ENCODE data around the gene ALDH1A1.

The ALDH1A1 gene

GRCh38 chr9:72896439-72896838, 56.4 kb downstream of the ALDH1A1 start:
- Histone ChIP-seq H3K36me3 (ENCODE audit: control insufficient read depth, insufficient read depth, low read length) (no peaks in the 10 kb centered on the region), H3K27me3 (replicated peaks; ENCODE audit: control insufficient read depth, insufficient read depth, low read length) (no peaks in the 10 kb centered on the region), H3K4me3 (replicated peaks; ENCODE audit: low read depth, low read length) (no peak overlapping the region)
- TF ChIP-seq CTCF (IDR thresholded peaks at IDR 0.05; ENCODE audit: insufficient read depth, low read length, poor library complexity, severe bottlenecking) = no peak
- DNase-seq (ENCODE audit: extremely low read depth, insufficient read length) = no peak

GRCh38 chr9:72895122-72895521, 57.7 kb downstream of the ALDH1A1 start:
- H3K4me3 ChIP-seq (replicated peaks; ENCODE audit: low read depth, low read length) = no peak overlapping the region
- no peak for TF ChIP-seq CTCF (IDR thresholded peaks at IDR 0.05; ENCODE audit: insufficient read depth, low read length, poor library complexity, severe bottlenecking)
- no peaks in the 10 kb centered on the region for H3K36me3 ChIP-seq (ENCODE audit: control insufficient read depth, insufficient read depth, low read length)
- no peak for DNase-seq (ENCODE audit: extremely low read depth, insufficient read length)
- H3K27me3 ChIP-seq (replicated peaks; ENCODE audit: control insufficient read depth, insufficient read depth, low read length) = no peaks in the 10 kb centered on the region

GRCh38 chr9:72894342-72894741, 58.5 kb downstream of the ALDH1A1 start:
- no peak for DNase-seq (ENCODE audit: extremely low read depth, insufficient read length)
- no peak for TF ChIP-seq CTCF (IDR thresholded peaks at IDR 0.05; ENCODE audit: insufficient read depth, low read length, poor library complexity, severe bottlenecking)
- Histone ChIP-seq H3K4me3 (replicated peaks; ENCODE audit: low read depth, low read length) (no peak overlapping the region), H3K27me3 (replicated peaks; ENCODE audit: control insufficient read depth, insufficient read depth, low read length) (no peaks in the 10 kb centered on the region), H3K36me3 (ENCODE audit: control insufficient read depth, insufficient read depth, low read length) (no peaks in the 10 kb centered on the region)

GRCh38 chr9:72893437-72893836, 59.4 kb downstream of the ALDH1A1 start:
- H3K4me3 ChIP-seq (replicated peaks; ENCODE audit: low read depth, low read length) = no peak overlapping the region
- H3K36me3 ChIP-seq (ENCODE audit: control insufficient read depth, insufficient read depth, low read length) = no peaks in the 10 kb centered on the region
- no peaks in the 10 kb centered on the region for H3K27me3 ChIP-seq (replicated peaks; ENCODE audit: control insufficient read depth, insufficient read depth, low read length)
- TF ChIP-seq CTCF (IDR thresholded peaks at IDR 0.05; ENCODE audit: insufficient read depth, low read length, poor library complexity, severe bottlenecking) = no peak
- DNase-seq (ENCODE audit: extremely low read depth, insufficient read length) = no peak

GRCh38 chr9:72891043-72891442, 61.8 kb downstream of the ALDH1A1 start:
- no peak for DNase-seq (ENCODE audit: extremely low read depth, insufficient read length)
- Histone ChIP-seq H3K27me3 (replicated peaks; ENCODE audit: control insufficient read depth, insufficient read depth, low read length) (no peaks in the 10 kb centered on the region), H3K36me3 (ENCODE audit: control insufficient read depth, insufficient read depth, low read length) (no peaks in the 10 kb centered on the region), H3K4me3 (replicated peaks; ENCODE audit: low read depth, low read length) (no peak overlapping the region)
- TF ChIP-seq CTCF (IDR thresholded peaks at IDR 0.05; ENCODE audit: insufficient read depth, low read length, poor library complexity, severe bottlenecking) = no peak

- Histone ChIP-seq H3K36me3 (ENCODE audit: control insufficient read depth, insufficient read depth, low read length) (no peaks in the 10 kb centered on the region), H3K27me3 (replicated peaks; ENCODE audit: control insufficient read depth, insufficient read depth, low read length) (no peaks in the 10 kb centered on the region), H3K4me3 (replicated peaks; ENCODE audit: low read depth, low read length) (no peak overlapping the region)
- no peak for TF ChIP-seq CTCF (IDR thresholded peaks at IDR 0.05; ENCODE audit: insufficient read depth, low read length, poor library complexity, severe bottlenecking)
- DNase-seq (ENCODE audit: extremely low read depth, insufficient read length) = no peak
Observed at GRCh38 chr9:72888943-72889342, 63.9 kb downstream of the ALDH1A1 start.
